Peyer's patch (tissue), 4 donors: ENCODE measurements around the gene FBXO10.
"Not testable (repeated sequence)": the region's sequence is repeated elsewhere in the genome, so short reads cannot be mapped to it uniquely, and the experiment has no call there.

Experiments used
- POLR2A ChIP-seq, 2 donors: fragments of 450-650 bp; IDR thresholded peaks; one replicate each; pipeline ENCODE4 v1.5.1; 2017; ENCODE audit warnings: antibody characterized with exemption in 2 of 2, mild to moderate bottlenecking in 2 of 2, moderate library complexity in 2 of 2
- TF ChIP-seq, protein P1 (sequence below), 6 experiments: fragments of 450-650 bp in 4 of 6; fragments of 200-600 bp in 2 of 6; sonication (generic) in 1 of 6; IDR thresholded peaks; one replicate each; pipeline ENCODE4 v1.5.1; 2017 to 2019; ENCODE audit warnings: antibody characterized with exemption in 6 of 6, mild to moderate bottlenecking in 3 of 6, moderate library complexity in 1 of 6

DNA sequence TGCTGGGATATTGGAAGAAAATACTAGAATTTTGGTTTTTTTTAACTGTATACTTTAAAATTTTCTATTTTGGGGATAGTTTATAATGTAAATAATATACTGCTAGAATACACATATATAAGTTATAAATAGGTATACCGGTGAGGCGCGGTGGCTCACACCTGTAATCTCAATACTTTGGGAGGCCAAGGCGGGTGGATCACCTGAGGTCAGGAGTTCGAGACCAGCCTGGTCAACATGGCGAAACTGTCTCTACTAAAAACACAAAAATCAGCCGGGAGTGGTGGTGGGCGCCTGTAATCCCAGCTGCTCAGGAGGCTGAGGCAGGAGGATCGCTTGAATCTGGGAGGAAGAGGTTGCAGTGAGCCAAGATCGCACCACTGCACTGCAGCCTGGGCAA, 61.8 kb downstream of the FBXO10 start:
- TF ChIP-seq, protein P1, sequence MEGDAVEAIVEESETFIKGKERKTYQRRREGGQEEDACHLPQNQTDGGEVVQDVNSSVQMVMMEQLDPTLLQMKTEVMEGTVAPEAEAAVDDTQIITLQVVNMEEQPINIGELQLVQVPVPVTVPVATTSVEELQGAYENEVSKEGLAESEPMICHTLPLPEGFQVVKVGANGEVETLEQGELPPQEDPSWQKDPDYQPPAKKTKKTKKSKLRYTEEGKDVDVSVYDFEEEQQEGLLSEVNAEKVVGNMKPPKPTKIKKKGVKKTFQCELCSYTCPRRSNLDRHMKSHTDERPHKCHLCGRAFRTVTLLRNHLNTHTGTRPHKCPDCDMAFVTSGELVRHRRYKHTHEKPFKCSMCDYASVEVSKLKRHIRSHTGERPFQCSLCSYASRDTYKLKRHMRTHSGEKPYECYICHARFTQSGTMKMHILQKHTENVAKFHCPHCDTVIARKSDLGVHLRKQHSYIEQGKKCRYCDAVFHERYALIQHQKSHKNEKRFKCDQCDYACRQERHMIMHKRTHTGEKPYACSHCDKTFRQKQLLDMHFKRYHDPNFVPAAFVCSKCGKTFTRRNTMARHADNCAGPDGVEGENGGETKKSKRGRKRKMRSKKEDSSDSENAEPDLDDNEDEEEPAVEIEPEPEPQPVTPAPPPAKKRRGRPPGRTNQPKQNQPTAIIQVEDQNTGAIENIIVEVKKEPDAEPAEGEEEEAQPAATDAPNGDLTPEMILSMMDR (IDR thresholded peaks at IDR 0.05), result not testable (repeated sequence)
- not testable (repeated sequence) for TF ChIP-seq POLR2A (IDR thresholded peaks at IDR 0.05)
